GM12878 (cell line): Measurements from ENCODE around the gene SPEG. TPM values are rescaled to one million over a fixed set of nuclear protein-coding genes. Genes with fewer than 3 reads are reported as not detected.
A peak's percentile ranks its signal among the peaks of the same experiment; 100 is the strongest.

Experiments
- BACH1 ChIP-seq: fragments of 450-650 bp; IDR thresholded peaks from 2 replicates; pipeline ENCODE4 v1.6.1; 2017; ENCODE audit warnings: mild to moderate bottlenecking, borderline replicate concordance
- BCL11A ChIP-seq: IDR thresholded peaks from 2 replicates; pipeline ENCODE4 v1.6.1; 2011; ENCODE audit warnings: low read depth, low read length
- GABPA ChIP-seq: IDR thresholded peaks from 2 replicates; pipeline ENCODE4 v1.6.1; 2014; ENCODE audit warnings: antibody characterized with exemption, low read depth, mild to moderate bottlenecking, inconsistent platforms
- GATAD2B ChIP-seq: fragments of 450-650 bp; conservative IDR thresholded peaks from 2 replicates; pipeline ENCODE4 v1.6.1; 2017; ENCODE audit warnings: low read depth, mild to moderate bottlenecking, moderate library complexity
- IRF5 ChIP-seq: fragments of 450-650 bp; IDR thresholded peaks from 2 replicates; pipeline ENCODE4 v1.6.1; 2017; ENCODE audit warnings: borderline replicate concordance
- JUNB ChIP-seq: IDR thresholded peaks from 2 replicates; pipeline ENCODE4 v1.6.1; 2016; ENCODE audit warnings: antibody characterized with exemption, mild to moderate bottlenecking
- MAX ChIP-seq: IDR thresholded peaks from 2 replicates; pipeline ENCODE4 v1.6.1; 2012; ENCODE audit warnings: low read depth, low read length, improper control_type of control experiment
- MEF2B ChIP-seq: fragments of 450-650 bp; IDR thresholded peaks from 2 replicates; pipeline ENCODE4 v1.6.1; 2018; ENCODE audit warnings: mild to moderate bottlenecking, moderate library complexity; ENCODE audit not compliant: partially characterized antibody, poor library complexity, severe bottlenecking
- MTA3 ChIP-seq: IDR thresholded peaks from 2 replicates; pipeline ENCODE4 v1.6.1; 2012; ENCODE audit warnings: low read length, inconsistent platforms, borderline replicate concordance
- NRF1 ChIP-seq: conservative IDR thresholded peaks from 2 replicates; pipeline ENCODE4 v1.6.1; 2011; ENCODE audit warnings: mild to moderate bottlenecking, low read depth, low read length, improper control_type of control experiment
- PBX3 ChIP-seq: IDR thresholded peaks from 2 replicates; pipeline ENCODE4 v1.6.1; 2011; ENCODE audit warnings: mild to moderate bottlenecking, low read depth, low read length, moderate library complexity; ENCODE audit not compliant: insufficient replicate concordance
- RB1 ChIP-seq: fragments of 450-650 bp; formaldehyde crosslinking; IDR thresholded peaks from 2 replicates; pipeline ENCODE4 v1.6.1; 2017; ENCODE audit warnings: mild to moderate bottlenecking, borderline replicate concordance
- TAF1 ChIP-seq: IDR thresholded peaks from 2 replicates; pipeline ENCODE4 v1.6.1; 2011; ENCODE audit warnings: mild to moderate bottlenecking, low read depth, low read length, borderline replicate concordance
- TCF3 ChIP-seq: IDR thresholded peaks from 2 replicates; pipeline ENCODE4 v1.6.1; 2012; ENCODE audit warnings: low read depth, mild to moderate bottlenecking, low read length, borderline replicate concordance; ENCODE audit not compliant: insufficient read depth
- YY1 ChIP-seq: IDR thresholded peaks from 2 replicates; pipeline ENCODE4 v1.6.1; 2011; ENCODE audit warnings: low read depth, mild to moderate bottlenecking, low read length
- ZNF384 ChIP-seq: IDR thresholded peaks from 2 replicates; pipeline ENCODE4 v1.6.1; 2012; ENCODE audit warnings: low read depth, mild to moderate bottlenecking, low read length, improper control_type of control experiment, borderline replicate concordance
- ZNF592 ChIP-seq: fragments of 450-650 bp; IDR thresholded peaks from 2 replicates; pipeline ENCODE4 v1.6.1; 2017; ENCODE audit warnings: mild to moderate bottlenecking, moderate library complexity
- polyA plus RNA-seq, 11 experiments: library from polyadenylated mRNA; depleted of rRNA in 4 of 11; unstranded in 6 of 11; stranded (reverse) in 5 of 11; fragments of >200 nt; fragmentation: Nextera tagmentation in 4 of 11; fragmentation: Illumina TruSeq in 1 of 11; extraction: Ambion mirVana in 4 of 11; extraction: Trizol in 1 of 11; gene quantifications; 1 replicate in 1 of 11; 2 replicates in 10 of 11; pipeline versions ENCODE4 v1.2.1 to v1.2.3, GENCODE V29; 2011 to 2016; ENCODE audit warnings: inconsistent platforms in 2 of 11, missing spikeins in 2 of 11, low read depth in 1 of 11
- total RNA-seq, 4 experiments: library from RNA; depleted of rRNA in 3 of 4; stranded (reverse); fragments of >200 nt in 3 of 4; fragmentation: Illumina TruSeq in 1 of 4; extraction: Trizol in 1 of 4; gene quantifications; 2 replicates each; pipeline versions ENCODE4 v1.2.1 to v1.2.3, GENCODE V29; 2013 to 2021
- TF ChIP-seq, protein P1 (sequence below): fragments of 450-650 bp; IDR thresholded peaks from 2 replicates; pipeline ENCODE4 v1.6.1; 2017; ENCODE audit warnings: mild to moderate bottlenecking

Gene SPEG
- total and polyA plus RNA-seq, 10 of the 15 experiments (the other 5 are each of a cell fraction or from before 2014, with no cell fraction given) = 0.03 to 0.28 TPM; not detected in 8

- no peak for TF ChIP-seq GATAD2B
- TF ChIP-seq MAX = 0 out of 2 replicates have a peak, but pooled peaks have one; percentile 23
- TF ChIP-seq MEF2B = peak; percentile 45
- TF ChIP-seq, protein P1, sequence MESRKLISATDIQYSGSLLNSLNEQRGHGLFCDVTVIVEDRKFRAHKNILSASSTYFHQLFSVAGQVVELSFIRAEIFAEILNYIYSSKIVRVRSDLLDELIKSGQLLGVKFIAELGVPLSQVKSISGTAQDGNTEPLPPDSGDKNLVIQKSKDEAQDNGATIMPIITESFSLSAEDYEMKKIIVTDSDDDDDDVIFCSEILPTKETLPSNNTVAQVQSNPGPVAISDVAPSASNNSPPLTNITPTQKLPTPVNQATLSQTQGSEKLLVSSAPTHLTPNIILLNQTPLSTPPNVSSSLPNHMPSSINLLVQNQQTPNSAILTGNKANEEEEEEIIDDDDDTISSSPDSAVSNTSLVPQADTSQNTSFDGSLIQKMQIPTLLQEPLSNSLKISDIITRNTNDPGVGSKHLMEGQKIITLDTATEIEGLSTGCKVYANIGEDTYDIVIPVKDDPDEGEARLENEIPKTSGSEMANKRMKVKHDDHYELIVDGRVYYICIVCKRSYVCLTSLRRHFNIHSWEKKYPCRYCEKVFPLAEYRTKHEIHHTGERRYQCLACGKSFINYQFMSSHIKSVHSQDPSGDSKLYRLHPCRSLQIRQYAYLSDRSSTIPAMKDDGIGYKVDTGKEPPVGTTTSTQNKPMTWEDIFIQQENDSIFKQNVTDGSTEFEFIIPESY = no peak
- TF ChIP-seq JUNB = no peak
- no peak for TF ChIP-seq TCF3
- 0 out of 2 replicates have a peak, but pooled peaks have one; percentile 22 for TF ChIP-seq NRF1
- TF ChIP-seq IRF5 = no peak
- no peak for TF ChIP-seq TAF1
- TF ChIP-seq BACH1 = no peak
- TF ChIP-seq ZNF592 = 0 out of 2 replicates have a peak, but pooled peaks have one; percentile 33
- no peak for TF ChIP-seq BCL11A
- no peak for TF ChIP-seq MTA3
- no peak for TF ChIP-seq RB1
- TF ChIP-seq GABPA = no peak
- TF ChIP-seq YY1 = peak; percentile 66; the same call in 1 of the 2 replicates
- no peak for TF ChIP-seq ZNF384
- no peak for TF ChIP-seq PBX3
Observed at GRCh38 chr2:219530048-219530963, 95.7 kb downstream of the SPEG start (continued).
